Measurements from ENCODE around the gene PMVK.
"Not testable (repeated sequence)": the region's sequence is repeated elsewhere in the genome, so short reads cannot be mapped to it uniquely, and the experiment has no call there.

The PMVK gene

GRCh38 chr1:154936555-154937084 is at the start of gene PMVK:
PMVK (minus strand) TSS chr1:154936719; CDS start chr1:154936685, 34 bp downstream.
- peak; percentile 96 to 98 for DNase-seq

GRCh38 chr1:154983776-154984466 is 47.4 kb upstream of the PMVK start:
- DNase-seq: no peak

- DNase-seq: peak; percentile 99 to 100
These were observed 46.6 kb upstream of the PMVK start, which contains the start of gene FLAD1 for GRCh38 chr1:154982897-154983648. FLAD1 (plus strand) TSS chr1:154983344; CDS start chr1:154983695, 351 bp downstream.

GRCh38 chr1:154982341-154982740 is 45.8 kb upstream of the PMVK start:
- DNase-seq: no peak

GRCh38 chr1:154978360-154978759 is 41.8 kb upstream of the PMVK start:
- DNase-seq: no peak

- DNase-seq: not testable (repeated sequence)
These were observed 41.2 kb upstream of the PMVK start for GRCh38 chr1:154977762-154978161.

- DNase-seq: no peak
These were observed 39.0 kb upstream of the PMVK start for GRCh38 chr1:154975409-154976059.

- peak; percentile 99 for DNase-seq
These were observed 38.4 kb upstream of the PMVK start for GRCh38 chr1:154974808-154975408.

- DNase-seq: peak; percentile 99 to 100
These were observed 37.7 kb upstream of the PMVK start, which contains the start of gene CKS1B for GRCh38 chr1:154974102-154974807. CKS1B (plus strand) TSS chr1:154974681; CDS start chr1:154974746, 65 bp downstream.

GRCh38 chr1:154973344-154974101 is 37.0 kb upstream of the PMVK start:
- DNase-seq: peak; percentile 88 to 94

- DNase-seq: no peak
These were observed 36.2 kb upstream of the PMVK start for GRCh38 chr1:154972517-154973343.

GRCh38 chr1:154972213-154972516 is 35.6 kb upstream of the PMVK start:
- DNase-seq: no peak

- no peak for DNase-seq
These were observed 35.0 kb upstream of the PMVK start for GRCh38 chr1:154971341-154971998.

- peak; percentile 84 to 93 for DNase-seq
These were observed 34.3 kb upstream of the PMVK start, which contains the start of gene SHC1 for GRCh38 chr1:154970631-154971340. SHC1 (minus strand) TSS chr1:154970747; CDS start chr1:154970526, 221 bp downstream.

- no peak for DNase-seq
These were observed 33.4 kb upstream of the PMVK start for GRCh38 chr1:154969860-154970452.

- DNase-seq: no peak
These were observed 32.7 kb upstream of the PMVK start for GRCh38 chr1:154969246-154969645.

GRCh38 chr1:154968731-154969130 is 32.2 kb upstream of the PMVK start:
- DNase-seq: no peak

GRCh38 chr1:154967331-154967950 is 30.9 kb upstream of the PMVK start:
- no peak for DNase-seq

All from NCI-H446 (cell line).